GM12878 (cell line): ENCODE measurements around the gene ANKRD17.
"Not testable (repeated sequence)": the region's sequence is repeated elsewhere in the genome, so short reads cannot be mapped to it uniquely, and the experiment has no call there.

Experiments
- CREB1 ChIP-seq: IDR thresholded peaks from 2 replicates; pipeline ENCODE4 v1.6.1; 2012; ENCODE audit warnings: low read depth, mild to moderate bottlenecking, inconsistent platforms
- EED ChIP-seq: sonication (generic); IDR thresholded peaks from 2 replicates; pipeline ENCODE4 v1.6.1; 2016; ENCODE audit warnings: antibody characterized with exemption, low read depth
- ETV6 ChIP-seq, 2 experiments: fragments of 450-650 bp in 1 of 2; IDR thresholded peaks in 1 of 2; conservative IDR thresholded peaks in 1 of 2; 2 replicates each; pipeline ENCODE4 v1.6.1; 2014; ENCODE audit warnings: antibody characterized with exemption in 1 of 2, borderline replicate concordance in 1 of 2, low read depth in 1 of 2, mild to moderate bottlenecking in 1 of 2, moderate library complexity in 1 of 2
- GATAD2B ChIP-seq: fragments of 450-650 bp; conservative IDR thresholded peaks from 2 replicates; pipeline ENCODE4 v1.6.1; 2017; ENCODE audit warnings: low read depth, mild to moderate bottlenecking, moderate library complexity
- RBBP5 ChIP-seq: fragments of 200-600 bp; sonication (generic); conservative IDR thresholded peaks from 2 replicates; pipeline ENCODE4 v1.6.1; 2016
- RFX5 ChIP-seq: IDR thresholded peaks from 2 replicates; pipeline ENCODE4 v1.6.1; 2011; ENCODE audit warnings: low read depth, low read length, improper control_type of control experiment
- TF ChIP-seq, protein P1 (sequence below): IDR thresholded peaks from 2 replicates; pipeline ENCODE4 v1.6.1; 2011; ENCODE audit warnings: low read depth, mild to moderate bottlenecking, low read length, moderate library complexity, borderline replicate concordance; ENCODE audit errors: extremely low read depth
- TF ChIP-seq, protein P2 (sequence below), 3 experiments: IDR thresholded peaks in 2 of 3; conservative IDR thresholded peaks in 1 of 3; 2 replicates each; pipeline ENCODE4 v1.5.1; 2011; ENCODE audit warnings: low read depth in 3 of 3, low read length in 3 of 3, mild to moderate bottlenecking in 3 of 3, control low read depth in 2 of 3, moderate library complexity in 2 of 3, inconsistent platforms in 1 of 3, mixed read lengths in 1 of 3; ENCODE audit not compliant: control insufficient read depth in 2 of 3, insufficient read depth in 1 of 3; ENCODE audit errors: extremely low read depth in 1 of 3
- TF ChIP-seq, protein P3 (sequence below): IDR thresholded peaks from 2 replicates; pipeline ENCODE4 v1.6.1; 2012; ENCODE audit warnings: low read depth, low read length, improper control_type of control experiment

DNA sequence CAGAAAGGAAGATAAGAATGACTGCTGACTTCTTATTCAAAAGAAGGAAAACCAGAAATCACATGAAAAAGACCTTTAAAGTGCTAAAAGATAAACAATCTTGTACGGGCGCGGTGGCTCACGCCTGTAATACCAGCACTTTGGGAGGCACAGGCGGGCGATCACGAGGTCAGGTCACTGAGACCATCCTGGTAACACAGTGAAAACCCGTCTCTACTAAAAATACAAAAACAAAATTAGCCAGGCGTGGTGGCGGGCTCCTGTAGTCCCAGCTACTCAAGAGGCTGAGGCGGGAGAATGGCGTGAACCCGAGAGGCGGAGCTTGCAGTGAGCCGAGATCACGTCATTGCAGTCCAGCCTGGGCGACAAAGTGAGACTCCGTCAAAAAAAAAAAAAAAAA, 54.6 kb downstream of the ANKRD17 start:
- TF ChIP-seq, protein P1, sequence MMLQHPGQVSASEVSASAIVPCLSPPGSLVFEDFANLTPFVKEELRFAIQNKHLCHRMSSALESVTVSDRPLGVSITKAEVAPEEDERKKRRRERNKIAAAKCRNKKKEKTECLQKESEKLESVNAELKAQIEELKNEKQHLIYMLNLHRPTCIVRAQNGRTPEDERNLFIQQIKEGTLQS = not testable (repeated sequence)
- TF ChIP-seq, protein P2, sequence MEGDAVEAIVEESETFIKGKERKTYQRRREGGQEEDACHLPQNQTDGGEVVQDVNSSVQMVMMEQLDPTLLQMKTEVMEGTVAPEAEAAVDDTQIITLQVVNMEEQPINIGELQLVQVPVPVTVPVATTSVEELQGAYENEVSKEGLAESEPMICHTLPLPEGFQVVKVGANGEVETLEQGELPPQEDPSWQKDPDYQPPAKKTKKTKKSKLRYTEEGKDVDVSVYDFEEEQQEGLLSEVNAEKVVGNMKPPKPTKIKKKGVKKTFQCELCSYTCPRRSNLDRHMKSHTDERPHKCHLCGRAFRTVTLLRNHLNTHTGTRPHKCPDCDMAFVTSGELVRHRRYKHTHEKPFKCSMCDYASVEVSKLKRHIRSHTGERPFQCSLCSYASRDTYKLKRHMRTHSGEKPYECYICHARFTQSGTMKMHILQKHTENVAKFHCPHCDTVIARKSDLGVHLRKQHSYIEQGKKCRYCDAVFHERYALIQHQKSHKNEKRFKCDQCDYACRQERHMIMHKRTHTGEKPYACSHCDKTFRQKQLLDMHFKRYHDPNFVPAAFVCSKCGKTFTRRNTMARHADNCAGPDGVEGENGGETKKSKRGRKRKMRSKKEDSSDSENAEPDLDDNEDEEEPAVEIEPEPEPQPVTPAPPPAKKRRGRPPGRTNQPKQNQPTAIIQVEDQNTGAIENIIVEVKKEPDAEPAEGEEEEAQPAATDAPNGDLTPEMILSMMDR (IDR thresholded peaks at IDR 0.05 in 2 of 3, conservative IDR thresholded peaks at IDR 0.05 in 1 of 3; ENCODE audit: control insufficient read depth in 2 of 3, extremely low read depth in 1 of 3, insufficient read depth in 1 of 3, low read depth in 3 of 3, low read length in 3 of 3) = not testable (repeated sequence)
- not testable (repeated sequence) for TF ChIP-seq RBBP5; EED; GATAD2B; RFX5; ETV6 (conservative IDR thresholded peaks at IDR 0.05 in 1 of 2, IDR thresholded peaks at IDR 0.05 in 1 of 2; ENCODE audit: borderline replicate concordance in 1 of 2, low read depth in 1 of 2); CREB1
- TF ChIP-seq, protein P3, sequence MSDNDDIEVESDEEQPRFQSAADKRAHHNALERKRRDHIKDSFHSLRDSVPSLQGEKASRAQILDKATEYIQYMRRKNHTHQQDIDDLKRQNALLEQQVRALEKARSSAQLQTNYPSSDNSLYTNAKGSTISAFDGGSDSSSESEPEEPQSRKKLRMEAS = not testable (repeated sequence)
